ENCODE measurements around the gene OTUB1. TPM values are rescaled to one million over a fixed set of nuclear protein-coding genes. Genes with fewer than 3 reads are reported as not detected.

The OTUB1 gene
- total and polyA plus RNA-seq, 2 of the 13 experiments (the other 11 are each of a cell fraction or from before 2014, with no cell fraction given), result 58.8 to 130 TPM

- POLR2A ChIA-PET, result no interaction called here
Observed at GRCh38 chr11:64014356-64014755, 28.1 kb downstream of the OTUB1 start.

More at GRCh38 chr11:64014356-64014755, 28.1 kb downstream of the OTUB1 start:
- CTCF ChIA-PET (ENCODE audit: low intra/inter-chr PET ratio, low total read pairs), result no interaction called here
- H4K20me1 ChIP-seq (ENCODE audit: insufficient read depth, low read length), result 0 out of 2 replicates have a peak, but pooled peaks cover 4% of the 10 kb centered on the region
- FAIRE-seq (no peak), DNase-seq (ENCODE audit: low spot score) (no peak), ATAC-seq (no peak)
- H3K4me1 ChIP-seq (ENCODE audit: insufficient read depth, low read length), result no peaks in the 10 kb centered on the region
- no peaks in the 10 kb centered on the region for H3K79me2 ChIP-seq (ENCODE audit: insufficient read depth, low read length)
- no peaks in the 10 kb centered on the region for H3K36me3 ChIP-seq (replicated peaks in 1 of 2; ENCODE audit: control insufficient read depth in 1 of 2, insufficient read depth in 2 of 2, low read length in 2 of 2)
- WGBS (ENCODE audit: low lambda C conversion rate), result 93% methylated on average over 9 of the region's 11 CpGs
- H3K4me2 ChIP-seq (ENCODE audit: low read depth, low read length), result no peak overlapping the region
- peaks cover 10% of the 10 kb centered on the region; the same call in 1 of the 2 replicates for H3K9me3 ChIP-seq (ENCODE audit: low read length)
- no peaks in the 10 kb centered on the region for H3K27me3 ChIP-seq (ENCODE audit: control insufficient read depth in 1 of 2, insufficient read depth in 2 of 2, low read length in 2 of 2)
- no TSS peak for BruUV-seq (replicated peaks)
- intact Hi-C loops (cut with micrococcal nuclease; ENCODE audit: unreplicated experiment) (no loop called here), in situ Hi-C loops (cut with HindIII; ENCODE audit: extremely low pct_ligation_motif_present, low pct_unique_long_range_greater_than_20kb) (no loop called here)
- no peak overlapping the region for H2AFZ ChIP-seq (ENCODE audit: low read length)
- no peak overlapping the region for H3K4me3 ChIP-seq (replicated peaks in 1 of 3; ENCODE audit: insufficient read depth in 1 of 3, low read depth in 2 of 3, low read length in 3 of 3)
- no peak overlapping the region for H3K9ac ChIP-seq (ENCODE audit: insufficient read depth, low read depth, low read length)
- TF ChIP-seq ZNF569 (CRISPR knock-in tag; IDR thresholded peaks at IDR 0.05; ENCODE audit: borderline replicate concordance), result no peak
- no peak for TF ChIP-seq ZGPAT (CRISPR knock-in tag; IDR thresholded peaks at IDR 0.05)
- no peak for TF ChIP-seq CEBPG (CRISPR knock-in tag; IDR thresholded peaks at IDR 0.05)
- no peak for TF ChIP-seq HOMEZ (CRISPR knock-in tag; IDR thresholded peaks at IDR 0.05; ENCODE audit: low read depth)
- no peak for TF ChIP-seq KMT2B (CRISPR knock-in tag; IDR thresholded peaks at IDR 0.05)
- no peak for TF ChIP-seq FOSL2 (CRISPR knock-in tag; IDR thresholded peaks at IDR 0.05)
- no peak for TF ChIP-seq JUN (CRISPR knock-in tag; IDR thresholded peaks at IDR 0.05)
- TF ChIP-seq ARNTL (CRISPR knock-in tag; IDR thresholded peaks at IDR 0.05), result no peak
- TF ChIP-seq PHB2 (IDR thresholded peaks at IDR 0.05; ENCODE audit: partially characterized antibody), result no peak
- TF ChIP-seq TBX2 (CRISPR knock-in tag; IDR thresholded peaks at IDR 0.05; ENCODE audit: borderline replicate concordance), result no peak
- no peak for TF ChIP-seq IKZF1 (IDR thresholded peaks at IDR 0.05)
- no peak for TF ChIP-seq ATF6 (CRISPR knock-in tag; conservative IDR thresholded peaks at IDR 0.05)
- no peak for TF ChIP-seq SNAPC2 (CRISPR knock-in tag; IDR thresholded peaks at IDR 0.05)
- no peak for TF ChIP-seq AGO1 (IDR thresholded peaks at IDR 0.05; ENCODE audit: low read depth, low read length, poor library complexity, severe bottlenecking)
- TF ChIP-seq NR3C1 (CRISPR knock-in tag; IDR thresholded peaks at IDR 0.05), result no peak
- no peak overlapping the region for H3K27ac ChIP-seq (ENCODE audit: extremely low read length, insufficient read depth, low read length)
